ENCODE measurements around the gene NOTCH1. TPM values are rescaled to one million over a fixed set of nuclear protein-coding genes. Genes with fewer than 3 reads are reported as not detected.

Gene NOTCH1
- total RNA-seq, 4 donors from 2014 or later = 71.0 to 160 (median 114) TPM

- WGBS = 70% methylated on average over 15 of the region's 28 CpGs
- H3K36me3 ChIP-seq = peaks cover 99% of the 10 kb centered on the region
- H3K4me1 ChIP-seq = peaks cover 4% of the 10 kb centered on the region
- TF ChIP-seq CTCF (IDR thresholded peaks at IDR 0.05) = no peak
- TF ChIP-seq POLR2A (IDR thresholded peaks at IDR 0.05) = no peak
- TF ChIP-seq EP300 (IDR thresholded peaks at IDR 0.05) = no peak
- TF ChIP-seq POLR2AphosphoS5 (IDR thresholded peaks at IDR 0.05) = no peak
- no peaks in the 10 kb centered on the region for H3K27me3 ChIP-seq
- no peaks in the 10 kb centered on the region for H3K9me3 ChIP-seq
- no peak for DNase-seq (ENCODE audit: low spot score in 2 of 2)
- peak overlapping the region; percentile 78 for H3K27ac ChIP-seq
- no peak overlapping the region for H3K4me3 ChIP-seq
Observed at GRCh38 chr9:136511144-136511669, 34.6 kb downstream of the NOTCH1 start.

DNA sequence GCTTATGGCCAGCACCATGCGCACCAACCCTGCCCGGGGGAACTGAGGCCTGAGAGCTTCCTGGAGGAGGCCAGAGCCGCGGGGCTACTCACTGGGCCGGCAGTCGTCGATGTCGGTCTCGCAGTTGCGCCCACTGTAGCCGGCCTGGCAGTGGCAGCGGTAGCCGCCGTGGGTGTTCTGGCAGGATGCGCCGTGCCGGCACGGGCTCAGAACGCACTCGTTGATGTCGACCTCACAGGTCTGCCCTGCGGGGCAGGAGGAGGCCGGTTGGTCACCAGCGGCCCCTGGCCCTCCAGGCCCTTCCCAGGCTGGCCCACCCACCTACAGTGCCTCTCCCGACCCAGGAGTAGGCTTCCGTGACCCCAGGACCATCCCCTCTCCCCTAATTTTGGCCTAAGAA is 35.3 kb downstream of the NOTCH1 start:
- DNase-seq (ENCODE audit: low spot score in 2 of 2) = no peak

GRCh38 chr9:136509549-136509948 is 36.3 kb downstream of the NOTCH1 start:
- DNase-seq (ENCODE audit: low spot score in 2 of 2) = no peak

More for the DNA sequence above, 35.3 kb downstream of the NOTCH1 start:
- Histone ChIP-seq H3K4me3 (no peak overlapping the region), H3K36me3 (peaks cover 99% of the 10 kb centered on the region), H3K9me3 (no peaks in the 10 kb centered on the region), H3K4me1 (peaks cover 4% of the 10 kb centered on the region), H3K27ac (peak overlapping the region; percentile 78), H3K27me3 (no peaks in the 10 kb centered on the region)
- WGBS = no CpG with 5 or more reads among the region's 26 CpGs
- no peak for TF ChIP-seq POLR2A (IDR thresholded peaks at IDR 0.05)
- TF ChIP-seq POLR2AphosphoS5 (IDR thresholded peaks at IDR 0.05) = no peak
- TF ChIP-seq EP300 (IDR thresholded peaks at IDR 0.05) = no peak
- TF ChIP-seq CTCF (IDR thresholded peaks at IDR 0.05) = no peak

GRCh38 chr9:136508729-136509500 is 36.9 kb downstream of the NOTCH1 start:
- peaks cover 4% of the 10 kb centered on the region for H3K4me1 ChIP-seq
- peaks cover 99% of the 10 kb centered on the region for H3K36me3 ChIP-seq
- 82% methylated on average over 21 of the region's 37 CpGs for whole genome bisulfite sequencing
- TF ChIP-seq POLR2AphosphoS5 (IDR thresholded peaks at IDR 0.05) (no peak), EP300 (IDR thresholded peaks at IDR 0.05) (no peak), CTCF (IDR thresholded peaks at IDR 0.05) (no peak), POLR2A (IDR thresholded peaks at IDR 0.05) (no peak)
- H3K27me3 ChIP-seq = no peaks in the 10 kb centered on the region
- no peak overlapping the region for H3K27ac ChIP-seq
- no peak for DNase-seq (ENCODE audit: low spot score in 2 of 2)
- no peaks in the 10 kb centered on the region for H3K9me3 ChIP-seq
- no peak overlapping the region for H3K4me3 ChIP-seq

More at GRCh38 chr9:136509549-136509948, 36.3 kb downstream of the NOTCH1 start:
- WGBS = 83% methylated on average over 16 of the region's 27 CpGs
- Histone ChIP-seq H3K4me3 (no peak overlapping the region), H3K4me1 (peaks cover 4% of the 10 kb centered on the region), H3K27ac (peak overlapping the region; percentile 78), H3K9me3 (no peaks in the 10 kb centered on the region), H3K36me3 (peaks cover 99% of the 10 kb centered on the region), H3K27me3 (no peaks in the 10 kb centered on the region)
- TF ChIP-seq CTCF (IDR thresholded peaks at IDR 0.05) (no peak), POLR2A (IDR thresholded peaks at IDR 0.05) (no peak), POLR2AphosphoS5 (IDR thresholded peaks at IDR 0.05) (no peak), EP300 (IDR thresholded peaks at IDR 0.05) (no peak)

DNA sequence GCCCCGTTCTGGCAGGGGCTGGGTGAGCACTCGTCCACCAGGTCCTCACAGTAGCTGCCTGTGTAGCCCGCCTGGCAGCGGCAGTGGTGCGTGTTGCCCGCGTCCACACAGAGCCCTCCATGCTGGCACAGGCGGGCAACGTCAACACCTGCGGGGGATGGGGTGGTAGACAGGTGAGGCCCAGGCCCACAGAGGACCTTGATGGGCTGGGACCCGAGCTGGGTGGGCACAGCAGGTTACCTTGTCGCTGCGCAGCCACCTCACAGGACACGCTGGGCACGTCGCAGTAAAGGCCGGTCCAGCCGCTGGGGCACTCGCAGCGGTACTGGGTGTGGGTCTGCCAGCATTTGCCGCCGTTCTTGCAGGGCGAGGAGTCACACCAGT is 37.9 kb downstream of the NOTCH1 start:
- TF ChIP-seq EP300 (IDR thresholded peaks at IDR 0.05) = no peak
- no peak for TF ChIP-seq POLR2A (IDR thresholded peaks at IDR 0.05)
- no peak for TF ChIP-seq CTCF (IDR thresholded peaks at IDR 0.05)
- TF ChIP-seq POLR2AphosphoS5 (IDR thresholded peaks at IDR 0.05) = no peak
- no peak for DNase-seq (ENCODE audit: low spot score in 2 of 2)
- 95% methylated on average over 4 of the region's 23 CpGs for WGBS
- H3K9me3 ChIP-seq = no peaks in the 10 kb centered on the region
- H3K27ac ChIP-seq = no peak overlapping the region
- peaks cover 4% of the 10 kb centered on the region for H3K4me1 ChIP-seq
- H3K27me3 ChIP-seq = no peaks in the 10 kb centered on the region
- H3K4me3 ChIP-seq = no peak overlapping the region
- peaks cover 99% of the 10 kb centered on the region for H3K36me3 ChIP-seq
